Activated CD4-positive, alpha-beta T cell treated with anti-CD3 and anti-CD28 coated beads, Interleukin-2, Interleukin-6, amounts not matched to agents 100 ng/mL and 50 ng/mL, durations not matched to agents 16 hours and 8 hours (primary cell): Measurements from ENCODE around the gene STARD9.

Experiments used
- DNase-seq: peaks from one replicate; pipeline ENCODE4 v3.0.0-alpha.2; 2020

Gene STARD9

GRCh38 chr15:42704492-42704926, 129.1 kb downstream of the STARD9 start:
- peak; percentile 68 for DNase-seq

- no peak for DNase-seq
Observed at GRCh38 chr15:42705336-42705735, 129.9 kb downstream of the STARD9 start.

- no peak for DNase-seq
Observed at GRCh38 chr15:42707068-42707467, 131.7 kb downstream of the STARD9 start.

- DNase-seq: no peak
Observed at GRCh38 chr15:42707873-42708544, 132.6 kb downstream of the STARD9 start.

DNA sequence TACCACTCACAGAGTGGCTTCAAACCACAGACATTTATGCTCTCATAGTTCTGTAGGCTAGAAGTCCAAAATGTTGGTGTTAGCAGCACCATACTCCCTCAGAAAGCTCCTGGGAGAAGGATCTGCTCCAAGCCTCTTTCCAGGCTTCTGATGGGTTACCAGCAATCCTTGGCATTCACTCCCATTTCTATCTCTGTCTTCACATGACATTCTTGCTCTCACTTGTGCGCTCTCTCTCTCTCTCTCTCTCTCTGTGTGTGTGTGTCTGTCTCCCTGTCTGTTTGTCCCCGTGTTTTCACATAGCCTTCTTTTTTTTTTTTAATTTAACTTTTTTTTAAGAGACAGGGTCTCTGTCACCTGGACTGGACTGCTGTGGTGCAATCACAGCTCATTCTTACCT, 135.3 kb downstream of the STARD9 start:
- no peak for DNase-seq

- DNase-seq: no peak
Observed at GRCh38 chr15:42711746-42712145, 136.3 kb downstream of the STARD9 start.

GRCh38 chr15:42712584-42712983, 137.2 kb downstream of the STARD9 start:
- DNase-seq: no peak

DNA sequence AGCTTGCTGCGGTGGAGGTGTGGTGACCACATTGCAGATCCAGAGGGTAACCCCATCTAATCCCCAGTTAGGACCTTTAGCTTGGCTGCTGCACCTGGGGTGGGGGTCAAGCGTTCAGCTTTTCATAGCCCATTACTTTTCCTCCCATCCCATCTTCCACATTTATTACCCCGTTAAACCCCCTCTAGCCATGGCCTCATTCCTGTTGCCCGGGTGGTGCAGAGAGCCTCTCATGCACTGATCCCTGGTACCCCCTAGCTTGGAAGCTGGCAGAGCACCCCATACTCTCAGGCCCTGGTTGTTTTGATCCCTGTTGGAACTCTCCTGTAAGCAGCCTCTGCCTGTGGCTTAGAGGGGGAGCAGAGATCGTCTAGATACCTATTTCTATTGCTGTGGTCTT, 140.7 kb downstream of the STARD9 start:
- DNase-seq: no peak

GRCh38 chr15:42716626-42717025, 141.2 kb downstream of the STARD9 start:
- no peak for DNase-seq

- no peak for DNase-seq
Observed at GRCh38 chr15:42719043-42719442, 143.6 kb downstream of the STARD9 start.

DNA sequence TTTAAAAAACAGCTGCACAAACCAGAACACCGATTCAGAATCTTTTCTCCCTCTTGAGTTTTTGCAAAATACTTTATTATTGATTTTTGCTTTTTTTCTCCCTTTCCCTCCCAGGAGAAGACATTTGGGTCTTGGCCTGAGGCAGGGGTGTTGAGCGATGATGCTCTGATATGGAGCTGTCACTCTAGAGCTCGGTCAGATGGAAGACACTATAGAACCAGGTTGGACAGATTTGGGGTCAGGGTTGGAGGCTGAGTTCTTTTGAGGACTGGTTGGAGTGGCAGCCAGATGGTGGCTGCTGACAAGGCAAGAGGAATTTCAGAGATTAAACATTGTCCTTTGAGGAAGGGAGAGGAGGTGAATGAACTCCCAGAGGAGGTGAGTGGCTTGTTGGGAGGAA, 144.7 kb downstream of the STARD9 start:
- no peak for DNase-seq

DNA sequence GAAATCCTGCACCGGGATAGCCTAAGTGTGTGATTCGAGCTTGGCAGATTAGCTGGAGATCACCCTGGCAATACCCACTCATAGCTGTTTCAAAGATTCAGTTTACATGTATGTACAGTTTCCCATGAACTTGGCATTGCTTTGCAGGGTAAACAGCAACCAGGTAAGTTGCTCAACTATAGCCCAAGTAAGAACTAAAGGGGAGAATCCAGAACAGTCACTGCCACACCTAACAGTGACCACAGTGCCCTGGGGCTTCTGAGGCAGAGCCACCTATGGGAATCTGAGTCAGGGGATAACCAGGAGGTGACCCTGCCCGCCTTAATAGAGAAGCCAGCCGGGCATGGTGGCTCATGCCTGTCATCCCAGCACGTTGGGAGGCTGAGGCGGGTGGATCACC, 145.6 kb downstream of the STARD9 start:
- DNase-seq: no peak

DNA sequence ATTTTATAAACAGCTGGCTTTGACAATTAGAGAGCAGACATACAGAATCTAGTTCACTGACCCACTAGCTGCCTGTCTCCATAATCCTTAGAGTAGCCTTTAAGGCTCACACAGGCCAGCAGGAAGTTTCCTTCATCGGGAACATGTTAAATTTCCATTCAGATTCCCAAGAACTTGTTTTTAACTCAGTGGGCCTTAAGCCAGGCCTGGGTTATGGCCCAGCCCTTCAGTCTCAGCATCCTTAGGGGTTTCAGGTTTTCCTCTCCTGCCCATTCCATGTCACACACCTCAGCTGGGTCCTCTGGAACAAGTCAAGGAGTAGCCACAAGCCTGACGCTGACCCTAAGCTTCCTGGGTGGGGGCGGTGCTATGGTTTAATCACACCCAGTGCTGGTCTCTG, 146.5 kb downstream of the STARD9 start:
- DNase-seq: no peak

- DNase-seq: no peak
Observed at GRCh38 chr15:42723068-42723467, 147.7 kb downstream of the STARD9 start.

- DNase-seq: no peak
Observed at GRCh38 chr15:42724276-42724675, 148.9 kb downstream of the STARD9 start.

DNA sequence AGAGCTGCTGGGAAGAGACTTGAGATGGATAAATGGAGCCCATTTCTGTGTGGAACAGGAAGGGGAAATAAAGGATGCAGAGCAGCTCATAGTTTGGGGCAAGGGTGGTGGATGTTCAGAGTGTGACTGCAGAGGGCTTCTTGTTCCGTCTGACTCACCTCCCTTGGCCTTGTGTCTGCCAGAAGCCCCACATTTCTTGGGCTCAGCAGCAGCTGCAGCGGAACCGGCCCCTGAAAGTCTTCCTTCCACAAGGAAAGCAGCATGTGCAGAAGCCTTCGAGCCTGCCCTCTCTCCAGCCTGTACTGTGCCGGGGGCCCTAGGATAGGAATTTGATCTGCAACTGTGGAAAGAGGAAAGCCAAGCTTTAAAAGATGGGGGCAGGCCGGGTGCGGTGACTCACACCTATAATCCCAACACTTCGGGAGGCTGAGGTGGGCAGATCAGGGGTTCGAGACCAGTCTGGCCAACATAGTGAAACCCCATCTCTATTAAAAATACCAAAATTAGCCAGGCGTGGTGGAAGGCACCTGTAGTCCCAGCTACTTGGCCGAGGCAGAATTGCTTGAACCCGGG, 150.0 kb downstream of the STARD9 start:
- DNase-seq: no peak

DNA sequence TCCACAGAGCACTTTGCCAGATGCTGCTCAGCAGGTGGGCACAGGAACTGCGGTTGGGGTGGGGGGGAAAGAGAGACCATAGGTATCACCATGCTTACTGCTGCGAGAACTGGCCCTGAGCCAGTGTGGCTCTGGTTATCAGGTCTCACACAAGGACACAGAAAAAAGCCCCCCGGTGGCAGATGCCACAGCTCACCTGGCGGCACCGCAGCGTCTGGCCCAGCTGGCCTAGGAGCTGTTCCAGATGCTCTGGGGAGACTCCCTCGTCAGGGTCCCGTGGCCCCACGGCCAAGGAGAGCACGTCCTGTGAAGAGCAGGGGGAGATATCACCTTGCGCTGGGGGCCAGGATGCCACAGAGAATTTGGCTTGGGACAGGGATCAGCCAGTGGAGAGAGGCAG, 150.7 kb downstream of the STARD9 start:
- DNase-seq: no peak

GRCh38 chr15:42727750-42728381, 152.5 kb downstream of the STARD9 start:
- DNase-seq: no peak

GRCh38 chr15:42728560-42728959, 153.2 kb downstream of the STARD9 start:
- DNase-seq: no peak

DNA sequence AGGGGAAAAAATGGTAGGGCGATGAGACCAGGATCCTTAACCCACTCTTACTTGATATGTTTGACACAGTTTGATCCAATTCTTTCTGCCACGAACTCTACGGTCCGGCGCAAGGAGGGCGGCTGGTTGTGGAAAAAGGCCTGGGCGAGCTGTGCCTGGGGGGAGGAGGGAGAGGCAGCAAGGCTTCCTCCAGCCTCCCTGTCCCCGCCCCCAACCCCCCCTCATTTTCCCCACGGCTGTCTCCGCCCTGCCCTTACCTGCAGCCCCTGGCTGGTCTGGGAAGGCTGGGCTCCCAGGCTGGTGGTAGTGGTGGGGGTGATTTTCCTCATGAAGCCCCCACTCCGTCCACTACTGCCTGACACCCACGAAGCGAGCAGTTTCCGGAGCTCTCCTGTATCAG, 153.6 kb downstream of the STARD9 start:
- DNase-seq: no peak

GRCh38 chr15:42729409-42729808, 154.0 kb downstream of the STARD9 start:
- no peak for DNase-seq

DNA sequence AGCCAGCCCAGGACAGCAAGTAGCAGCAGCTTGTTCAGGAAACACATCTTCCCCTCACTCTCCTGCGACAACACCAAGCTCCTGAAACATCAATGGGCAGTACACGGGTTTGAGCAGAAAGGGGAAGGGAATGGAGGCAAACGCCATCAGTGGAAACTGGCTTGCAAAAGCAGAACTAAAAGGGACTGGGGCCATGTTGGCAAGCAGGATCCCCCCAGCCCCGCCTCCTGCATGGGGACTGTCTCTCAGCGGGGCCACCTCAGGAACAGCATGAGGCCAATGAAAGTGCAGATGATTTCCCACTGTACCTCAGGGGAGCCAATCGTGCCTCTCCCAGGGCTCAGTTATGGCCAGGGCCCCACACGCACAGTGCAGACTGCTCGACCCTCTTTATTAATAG, 154.7 kb downstream of the STARD9 start:
- no peak for DNase-seq

DNA sequence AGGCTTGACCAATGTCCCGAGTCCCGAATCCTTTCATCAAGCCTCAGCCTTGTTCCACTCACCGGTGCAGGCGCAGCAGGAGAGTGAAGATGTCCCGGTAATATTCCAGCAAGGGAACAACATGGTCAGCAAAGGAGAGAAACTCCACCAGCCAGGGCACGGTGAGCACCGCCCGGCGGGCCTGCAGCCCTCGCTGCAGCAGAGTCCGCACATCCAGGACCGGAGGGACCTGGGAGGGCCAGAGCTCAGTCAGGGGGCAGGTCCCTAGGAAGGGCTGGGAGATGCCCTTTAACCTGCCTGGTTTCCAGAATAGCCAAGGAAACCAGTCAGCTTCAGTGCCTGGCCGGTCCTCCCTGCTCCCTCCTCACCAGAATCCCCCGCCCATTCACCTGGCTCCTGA, 155.1 kb downstream of the STARD9 start:
- DNase-seq: no peak

DNA sequence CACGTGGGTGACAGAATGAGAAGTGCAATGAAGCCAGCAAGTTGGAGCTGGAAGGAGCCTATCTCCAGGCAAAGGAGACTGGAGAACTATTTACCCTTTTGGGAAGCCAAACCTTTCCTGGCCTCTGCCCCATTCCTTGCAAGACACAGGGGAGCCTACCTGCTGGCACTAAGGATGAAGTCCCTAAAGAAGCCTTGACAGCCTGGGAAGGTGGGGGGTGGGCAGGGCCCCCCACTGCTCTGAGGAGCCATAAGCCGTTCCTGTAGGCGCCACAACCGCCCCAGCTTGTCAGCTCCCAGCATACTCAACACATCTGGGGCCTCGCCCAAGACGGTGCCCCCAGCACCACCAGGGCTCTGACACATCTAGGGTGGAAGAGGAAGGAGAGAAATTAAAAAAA, 156.1 kb downstream of the STARD9 start:
- no peak for DNase-seq
